Measurements from ENCODE around the gene MTHFD2.

DNA sequence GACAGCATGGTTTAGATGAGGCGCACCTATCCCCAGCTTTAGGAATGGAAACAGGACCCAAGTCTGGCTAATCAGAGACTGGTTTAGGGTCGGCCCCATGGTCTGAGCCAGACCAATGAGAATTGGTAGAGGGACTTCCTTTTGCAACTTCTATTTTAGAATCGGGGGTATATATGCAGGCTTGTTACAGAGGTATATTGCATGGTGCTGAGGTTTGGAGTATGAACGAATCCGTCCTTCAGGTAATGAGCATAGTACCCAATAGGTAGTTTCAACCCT lies 49.2 kb upstream of the MTHFD2 start:
- no peak for TF ChIP-seq ZBTB17 (tag by site-specific recombination; IDR thresholded peaks at IDR 0.05)
- no peak for TF ChIP-seq ZNF311 (tag by site-specific recombination; IDR thresholded peaks at IDR 0.05; ENCODE audit: borderline replicate concordance)
- no peak for TF ChIP-seq ZNF175 (tag by site-specific recombination; IDR thresholded peaks at IDR 0.05)
- TF ChIP-seq, protein P1, sequence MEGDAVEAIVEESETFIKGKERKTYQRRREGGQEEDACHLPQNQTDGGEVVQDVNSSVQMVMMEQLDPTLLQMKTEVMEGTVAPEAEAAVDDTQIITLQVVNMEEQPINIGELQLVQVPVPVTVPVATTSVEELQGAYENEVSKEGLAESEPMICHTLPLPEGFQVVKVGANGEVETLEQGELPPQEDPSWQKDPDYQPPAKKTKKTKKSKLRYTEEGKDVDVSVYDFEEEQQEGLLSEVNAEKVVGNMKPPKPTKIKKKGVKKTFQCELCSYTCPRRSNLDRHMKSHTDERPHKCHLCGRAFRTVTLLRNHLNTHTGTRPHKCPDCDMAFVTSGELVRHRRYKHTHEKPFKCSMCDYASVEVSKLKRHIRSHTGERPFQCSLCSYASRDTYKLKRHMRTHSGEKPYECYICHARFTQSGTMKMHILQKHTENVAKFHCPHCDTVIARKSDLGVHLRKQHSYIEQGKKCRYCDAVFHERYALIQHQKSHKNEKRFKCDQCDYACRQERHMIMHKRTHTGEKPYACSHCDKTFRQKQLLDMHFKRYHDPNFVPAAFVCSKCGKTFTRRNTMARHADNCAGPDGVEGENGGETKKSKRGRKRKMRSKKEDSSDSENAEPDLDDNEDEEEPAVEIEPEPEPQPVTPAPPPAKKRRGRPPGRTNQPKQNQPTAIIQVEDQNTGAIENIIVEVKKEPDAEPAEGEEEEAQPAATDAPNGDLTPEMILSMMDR (tag by site-specific recombination; IDR thresholded peaks at IDR 0.05): no peak

Data from HEK293 (cell line).